GM19035 (cell line): ENCODE measurements around the gene TXNDC11.

Experiments
- ATAC-seq: cut with Tn5 transposase; IDR thresholded peaks from one replicate; pipeline ENCODE4 v1.9.1; 2021; ENCODE audit not compliant: unreplicated experiment

TXNDC11 gene

GRCh38 chr16:11675561-11676511, 66.8 kb downstream of the TXNDC11 start:
- ATAC-seq, result no peak

GRCh38 chr16:11674818-11675560, 67.7 kb downstream of the TXNDC11 start:
- no peak for ATAC-seq

GRCh38 chr16:11674001-11674817, 68.4 kb downstream of the TXNDC11 start:
- ATAC-seq, result no peak

- no peak for ATAC-seq
These were observed 69.3 kb downstream of the TXNDC11 start for GRCh38 chr16:11673091-11674000.

GRCh38 chr16:11672206-11673090, 70.2 kb downstream of the TXNDC11 start:
- ATAC-seq, result no peak

- no peak for ATAC-seq
These were observed 71.0 kb downstream of the TXNDC11 start for GRCh38 chr16:11671676-11672075.

- ATAC-seq, result no peak
These were observed 71.4 kb downstream of the TXNDC11 start for GRCh38 chr16:11671271-11671670.

GRCh38 chr16:11670171-11671131, 72.2 kb downstream of the TXNDC11 start:
- peak; percentile 42 for ATAC-seq

- no peak for ATAC-seq
These were observed 73.1 kb downstream of the TXNDC11 start for GRCh38 chr16:11669380-11670146.

GRCh38 chr16:11668623-11669379, 73.9 kb downstream of the TXNDC11 start:
- ATAC-seq, result no peak

- peak; percentile 61 for ATAC-seq
These were observed 74.6 kb downstream of the TXNDC11 start, which contains the start of gene SNN for GRCh38 chr16:11667824-11668622. SNN (plus strand) TSS chr16:11668455; CDS start chr16:11676060, 7,605 bp downstream.

- ATAC-seq, result no peak
These were observed 75.3 kb downstream of the TXNDC11 start for GRCh38 chr16:11667221-11667823.

- no peak for ATAC-seq
These were observed 76.3 kb downstream of the TXNDC11 start for GRCh38 chr16:11666103-11667055.

GRCh38 chr16:11665071-11665491, 77.6 kb downstream of the TXNDC11 start:
- ATAC-seq, result no peak
